CD4-positive, alpha-beta T cell treated with Interleukin-17A for 1 hour (primary cell): ENCODE data around the gene CNST.
"Not testable (repeated sequence)": the region's sequence is repeated elsewhere in the genome, so short reads cannot be mapped to it uniquely, and the experiment has no call there.

Source experiments
- DNase-seq: peaks from one replicate; pipeline ENCODE4 v3.0.0-alpha.2; 2020

The CNST gene

DNA sequence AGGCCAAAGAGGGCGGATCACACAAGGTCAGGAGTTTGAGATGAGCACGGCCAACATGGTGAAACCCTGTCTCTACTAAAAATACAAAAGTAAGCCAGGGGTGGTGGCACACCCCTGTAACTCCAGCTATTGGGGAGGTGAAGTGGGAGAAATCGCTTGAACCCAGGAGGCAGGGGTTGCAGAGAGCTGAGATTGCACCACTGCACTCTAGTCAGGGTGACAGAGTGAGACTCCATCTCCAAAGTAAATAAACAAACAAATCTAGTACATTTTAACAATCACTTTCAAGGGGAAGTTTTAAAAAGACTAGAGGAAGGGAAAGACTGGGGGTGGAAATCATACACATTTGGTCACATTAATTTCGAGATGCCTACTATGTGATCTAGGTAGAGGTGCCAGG, 6.9 kb upstream of the CNST start:
- DNase-seq: no peak

DNA sequence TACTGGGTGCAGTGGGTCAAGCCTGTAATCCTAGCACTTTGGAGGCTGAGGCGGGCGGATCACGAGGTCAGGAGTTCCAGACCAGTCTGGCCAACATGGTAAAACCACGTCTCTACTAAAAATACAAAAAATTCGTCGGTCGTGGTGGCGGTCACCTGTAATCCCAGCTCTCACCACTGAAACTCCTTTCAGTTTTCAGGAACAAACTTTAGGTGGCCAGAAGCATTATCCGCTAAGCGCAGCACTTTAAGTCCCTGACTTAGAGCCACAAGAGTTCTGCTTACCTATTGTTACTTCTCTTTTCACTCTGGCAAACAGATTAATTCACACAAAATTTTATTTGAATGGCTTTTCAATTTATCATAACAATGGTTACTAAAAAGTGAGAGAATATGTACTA, 5.4 kb upstream of the CNST start:
- not testable (repeated sequence) for DNase-seq

- no peak for DNase-seq
Measured at GRCh38 chr1:246564839-246565750, 1.2 kb upstream of the CNST start.

DNA sequence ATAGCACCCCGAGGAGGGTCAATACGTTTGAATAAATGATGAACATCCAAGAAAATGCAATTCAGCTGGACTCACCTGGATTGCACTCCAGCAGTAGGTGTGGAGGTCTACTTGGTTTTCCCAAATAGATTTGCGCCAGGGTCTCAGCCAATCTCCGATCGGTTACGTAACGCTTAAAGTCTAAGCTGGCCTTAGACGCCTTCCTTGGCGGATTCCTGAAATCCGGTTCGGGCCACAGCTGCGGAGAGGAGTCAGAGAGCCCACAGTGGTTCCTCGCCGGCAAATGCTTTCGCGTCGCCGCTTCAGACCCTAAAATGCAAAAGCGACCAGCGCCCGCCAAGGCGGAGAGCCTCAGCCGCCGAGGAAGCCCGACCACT, 517 bp upstream of the CNST start:
- DNase-seq: no peak

DNA sequence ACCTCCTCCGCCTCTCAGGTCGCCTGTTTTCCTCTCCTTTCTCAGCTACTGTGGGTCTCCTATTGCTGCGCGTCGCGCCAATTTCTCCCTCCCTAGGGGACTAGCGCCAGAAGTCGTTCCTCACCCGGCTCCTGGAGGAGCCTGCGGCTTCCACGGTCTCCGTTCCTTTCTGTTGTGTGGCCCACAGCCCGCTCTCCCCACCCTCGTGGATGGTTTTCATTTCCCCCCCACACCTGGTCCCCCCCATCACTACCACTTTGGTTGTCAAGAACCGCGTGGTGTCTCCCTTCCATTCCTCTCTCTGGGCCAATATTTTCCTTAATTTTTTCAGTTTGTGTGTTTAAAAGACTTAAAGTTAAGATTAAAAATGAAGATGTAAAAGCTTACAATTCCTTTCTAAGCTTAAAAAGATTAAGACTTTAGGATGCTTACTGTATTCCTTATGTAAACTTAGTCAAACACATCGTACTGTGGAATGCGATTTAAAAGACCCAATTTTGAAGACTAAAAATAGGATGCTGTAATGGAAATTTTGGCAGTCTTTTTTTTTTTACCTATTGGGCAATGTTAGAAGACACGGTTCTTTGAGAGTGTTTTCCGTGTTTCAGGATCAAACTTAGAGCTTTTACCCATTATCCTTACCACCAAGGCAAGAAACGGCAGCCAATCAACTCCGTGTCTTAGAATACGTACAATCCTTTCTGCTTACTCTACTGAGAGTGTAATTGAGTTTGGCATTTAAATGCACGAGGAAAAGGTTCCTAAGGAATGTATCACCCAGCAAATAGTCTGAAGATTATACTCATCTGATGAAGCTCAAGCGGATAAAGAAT, 773 bp downstream of the CNST start:
- peak; percentile 46 for DNase-seq

- no peak for DNase-seq
Measured at GRCh38 chr1:246567646-246568235, 1.5 kb downstream of the CNST start.

DNA sequence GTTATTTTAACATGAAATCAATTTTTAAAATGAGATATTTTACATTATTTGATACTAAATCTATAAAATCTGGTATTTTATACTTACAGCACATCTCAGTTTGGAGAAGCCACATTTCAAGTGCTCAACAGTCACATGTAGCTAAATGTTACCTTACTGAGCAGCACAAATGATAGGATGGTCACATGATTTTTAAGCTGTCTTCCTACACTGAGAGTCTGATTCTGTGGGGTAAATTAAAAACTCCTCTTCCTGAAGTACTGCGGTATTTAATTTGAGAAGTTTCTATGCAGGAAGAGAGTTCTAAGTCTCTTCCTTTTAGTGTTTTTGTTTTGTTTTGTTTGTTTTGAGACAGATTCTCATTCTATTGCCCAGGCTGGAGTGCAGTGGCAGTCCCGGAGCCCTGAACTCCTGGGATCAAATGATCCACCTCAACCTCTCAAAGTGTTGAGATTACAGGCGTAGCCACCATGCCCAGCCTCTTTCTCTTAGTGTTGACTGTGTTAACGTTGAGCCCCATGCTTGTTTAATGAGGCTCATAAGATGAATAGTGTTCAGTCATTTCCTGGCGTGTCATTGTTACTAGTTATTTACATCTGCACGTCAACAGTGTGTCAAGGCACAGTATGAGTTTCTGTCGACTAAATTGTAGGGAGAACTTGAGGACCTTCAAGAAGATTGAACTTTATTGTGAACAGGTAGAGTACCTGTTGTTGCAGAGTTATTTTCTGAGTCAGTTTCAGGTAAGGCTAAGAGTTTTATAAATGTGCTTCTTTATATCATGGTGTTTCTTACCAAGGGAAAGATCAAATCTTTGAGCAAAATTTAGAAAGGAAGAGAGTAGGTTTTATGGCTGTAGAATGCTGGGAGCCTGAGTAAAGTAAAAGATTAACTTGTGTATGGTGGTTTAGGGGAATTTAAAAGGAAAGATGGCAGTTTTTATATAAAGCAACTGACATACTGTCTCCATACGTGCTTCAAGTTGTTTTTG, 3.3 kb downstream of the CNST start:
- DNase-seq: peak; percentile 63

- peak; percentile 50 for DNase-seq
Measured at GRCh38 chr1:246571309-246571708, 5.1 kb downstream of the CNST start.

DNA sequence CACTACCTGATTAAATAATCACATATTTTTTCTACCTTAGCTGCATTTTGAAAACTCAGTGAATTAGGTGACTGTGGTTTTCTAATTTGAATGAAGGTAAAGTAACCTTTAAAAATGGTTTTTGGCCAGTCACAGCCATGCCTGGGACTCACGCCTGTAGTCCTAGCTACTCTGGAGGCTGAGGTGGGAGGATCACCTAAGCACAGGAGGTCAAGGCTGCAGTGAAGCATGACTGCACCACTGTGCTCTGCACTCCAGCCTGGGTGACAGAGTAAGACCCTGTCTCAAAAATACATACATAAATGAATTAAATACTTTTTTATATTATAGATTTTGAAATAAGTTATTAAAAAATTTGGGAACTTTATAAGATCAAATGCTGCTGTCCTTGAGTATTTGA, 5.7 kb downstream of the CNST start:
- no peak for DNase-seq

GRCh38 chr1:246572785-246573184, 6.5 kb downstream of the CNST start:
- peak; percentile 11 for DNase-seq

DNA sequence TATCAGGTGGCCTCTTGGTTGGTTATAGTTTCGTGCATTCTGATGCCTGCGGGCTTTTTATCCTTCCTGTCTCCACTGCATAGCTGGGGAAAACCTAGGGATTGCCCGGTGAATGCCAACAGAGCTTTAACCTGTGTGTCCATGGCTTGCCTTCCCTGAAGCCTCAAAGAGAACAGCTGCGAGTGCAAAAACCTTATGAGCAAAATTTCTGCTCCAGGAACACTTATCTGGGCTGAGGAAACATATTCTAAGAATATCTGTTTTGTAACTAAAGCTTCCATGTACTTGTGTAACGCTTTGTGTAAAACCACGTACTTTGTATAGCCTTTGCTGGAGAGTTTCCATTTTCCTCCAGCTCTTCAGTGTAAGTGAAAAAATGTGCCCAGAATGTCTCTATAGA, 7.2 kb downstream of the CNST start:
- DNase-seq: no peak

DNA sequence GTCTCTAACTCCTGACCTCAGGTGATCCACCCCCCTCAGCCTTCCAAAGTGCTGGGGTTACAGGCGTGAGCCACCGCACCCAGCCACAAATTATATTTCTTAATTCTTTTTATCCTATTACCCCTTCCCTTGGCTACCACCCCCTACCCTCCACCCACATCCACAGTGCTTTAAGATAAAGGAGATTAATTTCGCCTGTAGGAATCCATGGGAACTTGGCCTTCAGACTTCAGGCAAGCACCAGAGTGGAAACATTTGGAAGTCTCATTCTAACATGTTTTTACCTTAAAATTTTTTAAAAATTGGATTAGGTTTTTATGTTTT, 10.4 kb downstream of the CNST start:
- no peak for DNase-seq

DNA sequence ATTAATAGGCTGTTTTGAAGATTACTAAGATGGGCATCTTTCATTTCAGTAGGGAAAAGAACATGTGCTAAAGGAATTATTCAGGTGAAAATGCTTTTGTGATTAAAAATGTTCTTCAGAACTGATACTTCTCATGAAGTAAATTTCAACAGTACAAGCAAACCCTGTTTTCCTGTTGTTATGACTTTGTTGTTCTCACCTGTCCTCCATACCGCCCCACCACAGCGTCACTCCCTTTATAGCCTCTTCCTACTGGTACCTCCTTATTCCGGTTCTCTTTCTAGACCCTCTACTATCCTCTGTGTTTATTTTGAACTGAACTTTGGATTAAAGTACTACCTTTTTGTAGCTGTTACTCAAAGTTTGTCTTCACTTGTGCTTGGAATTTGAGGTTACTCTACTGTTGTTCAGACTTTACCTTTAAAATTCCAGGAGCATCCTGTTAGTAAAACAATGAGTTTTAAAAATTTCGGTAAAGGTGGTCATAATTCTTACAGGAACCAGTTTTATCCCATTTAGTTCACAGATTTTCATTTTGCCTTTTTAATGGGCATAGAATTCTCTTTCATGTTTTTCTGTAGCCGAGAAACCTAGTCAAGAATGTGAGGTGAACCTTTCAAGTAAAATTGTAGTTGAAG, 10.9 kb downstream of the CNST start:
- peak; percentile 40 for DNase-seq

GRCh38 chr1:246577720-246578106, 11.5 kb downstream of the CNST start:
- DNase-seq: no peak

DNA sequence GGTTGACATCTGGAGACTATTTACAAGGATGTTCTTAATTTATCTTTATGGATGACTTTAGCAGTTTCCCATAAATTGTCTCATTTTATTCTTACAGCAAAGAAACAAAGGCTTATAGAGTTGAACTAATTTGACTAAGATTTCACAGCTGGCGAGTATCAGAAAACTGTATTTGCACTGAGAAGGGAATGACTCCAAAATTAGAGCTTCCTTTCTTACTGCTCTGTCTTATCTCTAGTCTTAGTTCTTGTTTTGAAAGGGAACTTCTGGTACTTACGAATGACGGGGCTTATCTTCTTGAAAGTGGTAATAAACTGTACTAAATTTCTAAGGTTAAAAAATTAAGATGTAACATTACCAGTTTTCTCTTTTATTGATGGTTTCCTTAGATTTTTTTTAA, 13.6 kb downstream of the CNST start:
- DNase-seq: no peak

- DNase-seq: no peak
Measured at GRCh38 chr1:246580497-246581370, 14.5 kb downstream of the CNST start.

DNA sequence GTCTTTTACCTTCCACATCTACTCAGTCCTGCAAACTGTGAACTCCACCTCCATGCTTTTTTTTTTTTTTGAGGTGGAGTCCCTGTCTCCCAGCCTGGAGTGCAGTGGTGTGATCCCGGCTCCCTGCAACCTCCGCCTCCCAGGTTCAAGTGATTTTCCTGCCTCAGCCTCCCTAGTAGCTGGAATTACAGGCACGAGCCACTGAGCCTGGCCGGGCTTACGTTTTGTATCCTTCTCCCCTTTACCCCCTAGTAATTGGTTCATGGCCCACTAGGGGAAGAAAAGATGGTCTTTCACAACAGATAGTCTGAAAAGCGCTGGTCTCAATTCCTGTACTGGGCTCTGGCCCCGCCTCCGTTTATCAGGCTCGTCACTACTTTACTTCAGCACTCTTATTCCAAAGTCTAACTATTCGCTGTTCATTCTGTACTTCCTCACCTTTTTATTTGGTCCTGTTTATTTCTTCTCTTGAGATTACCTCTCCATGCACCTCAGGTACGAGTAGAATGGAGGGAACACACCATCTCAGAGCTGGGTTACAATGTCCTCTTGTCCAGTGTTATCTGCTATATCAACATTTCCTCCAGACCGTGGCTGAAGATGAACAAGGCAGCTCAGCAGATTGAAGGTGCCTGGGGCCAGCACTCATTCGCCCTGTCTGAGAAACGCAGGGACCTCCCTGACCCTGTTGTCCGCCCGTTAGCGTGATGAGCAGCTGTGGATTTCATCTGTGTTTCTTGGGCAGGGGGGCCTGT, 16.2 kb downstream of the CNST start:
- DNase-seq: no peak

DNA sequence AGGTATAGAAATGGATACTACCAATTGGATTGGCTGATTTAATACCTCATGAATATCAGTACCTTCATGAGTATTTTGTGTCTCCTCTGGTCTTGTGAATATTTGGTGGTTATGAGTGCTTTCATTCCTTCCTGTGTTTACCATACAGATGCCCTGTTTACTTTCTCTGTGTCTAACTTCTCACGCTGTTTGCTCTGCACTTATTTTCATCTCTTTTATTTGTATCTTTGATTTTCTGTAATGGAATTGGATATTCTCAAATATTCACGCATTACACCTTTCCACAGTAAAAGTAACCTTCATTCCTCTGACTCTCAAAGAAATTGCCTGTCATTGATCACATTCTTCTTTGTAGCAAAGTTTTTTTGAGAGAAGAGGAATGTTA, 16.8 kb downstream of the CNST start:
- DNase-seq: no peak

DNA sequence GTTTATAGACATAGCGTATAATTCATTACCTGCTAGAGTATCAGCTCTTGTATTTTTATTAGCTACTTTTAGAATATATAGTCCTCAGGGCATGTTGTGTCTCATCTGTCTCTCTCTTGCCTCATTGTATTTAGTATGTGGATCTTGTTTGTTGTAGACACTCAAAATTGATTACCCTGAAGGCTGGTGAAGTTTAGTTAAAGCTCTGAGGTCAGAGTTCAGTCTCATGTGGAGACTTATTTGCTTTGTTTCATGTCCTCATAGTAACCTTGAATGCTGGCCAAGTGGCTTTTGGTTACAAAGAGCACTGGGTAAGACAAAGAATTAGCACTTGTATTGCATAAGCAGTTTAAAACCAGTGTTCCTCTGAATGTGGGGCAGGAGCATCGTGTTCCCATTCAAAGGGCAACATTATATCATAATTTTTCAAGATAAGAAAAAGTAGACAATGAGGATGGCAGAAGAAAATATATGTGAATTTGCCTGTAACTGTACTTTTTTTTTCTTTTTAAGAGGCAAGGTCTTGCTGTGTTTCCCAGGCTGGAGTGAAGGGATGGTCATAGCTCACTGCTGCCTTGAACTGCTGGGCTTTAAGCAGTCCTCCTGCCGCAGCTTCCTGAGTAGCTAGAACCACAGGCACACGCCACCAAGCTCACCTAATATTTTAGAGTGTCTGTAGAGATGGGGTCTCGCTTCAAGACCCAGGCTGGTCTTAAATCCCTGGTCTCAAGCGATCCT, 17.4 kb downstream of the CNST start:
- DNase-seq: no peak

- no peak for DNase-seq
Measured at GRCh38 chr1:246587032-246587431, 20.8 kb downstream of the CNST start.
